ENCODE measurements around the gene HYCC2.

DNA sequence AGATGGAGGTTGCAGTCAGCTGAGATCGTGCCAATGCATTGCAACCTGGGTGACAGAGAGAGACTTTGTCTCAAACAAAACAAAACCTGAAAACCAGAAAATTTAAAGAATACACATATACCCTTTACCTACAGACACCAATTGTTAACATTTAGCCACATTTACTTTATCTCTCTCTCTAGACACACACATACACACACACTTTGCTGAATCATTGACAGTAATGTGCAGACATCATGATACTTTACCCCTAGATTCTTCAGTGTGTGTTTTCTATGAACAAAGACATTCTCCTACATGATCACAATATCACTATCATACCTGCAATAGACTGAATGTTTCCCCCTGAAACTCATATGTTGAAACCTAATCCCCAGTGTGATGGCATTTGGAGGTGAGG is 34.3 kb upstream of the HYCC2 start:
- no peak for TF ChIP-seq ZFP3 (CRISPR knock-in tag; IDR thresholded peaks at IDR 0.05)
- TF ChIP-seq GLIS3 (CRISPR knock-in tag; IDR thresholded peaks at IDR 0.05) = no peak
- TF ChIP-seq, protein P1, sequence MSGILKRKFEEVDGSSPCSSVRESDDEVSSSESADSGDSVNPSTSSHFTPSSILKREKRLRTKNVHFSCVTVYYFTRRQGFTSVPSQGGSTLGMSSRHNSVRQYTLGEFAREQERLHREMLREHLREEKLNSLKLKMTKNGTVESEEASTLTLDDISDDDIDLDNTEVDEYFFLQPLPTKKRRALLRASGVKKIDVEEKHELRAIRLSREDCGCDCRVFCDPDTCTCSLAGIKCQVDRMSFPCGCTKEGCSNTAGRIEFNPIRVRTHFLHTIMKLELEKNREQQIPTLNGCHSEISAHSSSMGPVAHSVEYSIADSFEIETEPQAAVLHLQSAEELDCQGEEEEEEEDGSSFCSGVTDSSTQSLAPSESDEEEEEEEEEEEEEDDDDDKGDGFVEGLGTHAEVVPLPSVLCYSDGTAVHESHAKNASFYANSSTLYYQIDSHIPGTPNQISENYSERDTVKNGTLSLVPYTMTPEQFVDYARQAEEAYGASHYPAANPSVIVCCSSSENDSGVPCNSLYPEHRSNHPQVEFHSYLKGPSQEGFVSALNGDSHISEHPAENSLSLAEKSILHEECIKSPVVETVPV (CRISPR knock-in tag; IDR thresholded peaks at IDR 0.05) = no peak
- TF ChIP-seq OSR1 (CRISPR knock-in tag; IDR thresholded peaks at IDR 0.05) = no peak
- TF ChIP-seq ARNTL (CRISPR knock-in tag; IDR thresholded peaks at IDR 0.05; ENCODE audit: borderline replicate concordance, low read depth) = no peak
- no peak for TF ChIP-seq TOX (CRISPR knock-in tag; IDR thresholded peaks at IDR 0.05; ENCODE audit: borderline replicate concordance)
- TF ChIP-seq ZFP30 (CRISPR knock-in tag; IDR thresholded peaks at IDR 0.05) = no peak
- TF ChIP-seq ZNF565 (CRISPR knock-in tag; conservative IDR thresholded peaks at IDR 0.05; ENCODE audit: low read depth) = no peak
- TF ChIP-seq, protein P2, sequence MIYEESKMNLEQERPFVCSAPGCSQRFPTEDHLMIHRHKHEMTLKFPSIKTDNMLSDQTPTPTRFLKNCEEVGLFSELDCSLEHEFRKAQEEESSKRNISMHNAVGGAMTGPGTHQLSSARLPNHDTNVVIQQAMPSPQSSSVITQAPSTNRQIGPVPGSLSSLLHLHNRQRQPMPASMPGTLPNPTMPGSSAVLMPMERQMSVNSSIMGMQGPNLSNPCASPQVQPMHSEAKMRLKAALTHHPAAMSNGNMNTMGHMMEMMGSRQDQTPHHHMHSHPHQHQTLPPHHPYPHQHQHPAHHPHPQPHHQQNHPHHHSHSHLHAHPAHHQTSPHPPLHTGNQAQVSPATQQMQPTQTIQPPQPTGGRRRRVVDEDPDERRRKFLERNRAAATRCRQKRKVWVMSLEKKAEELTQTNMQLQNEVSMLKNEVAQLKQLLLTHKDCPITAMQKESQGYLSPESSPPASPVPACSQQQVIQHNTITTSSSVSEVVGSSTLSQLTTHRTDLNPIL (CRISPR knock-in tag; IDR thresholded peaks at IDR 0.05; ENCODE audit: low read depth) = no peak
- TF ChIP-seq, protein P3, sequence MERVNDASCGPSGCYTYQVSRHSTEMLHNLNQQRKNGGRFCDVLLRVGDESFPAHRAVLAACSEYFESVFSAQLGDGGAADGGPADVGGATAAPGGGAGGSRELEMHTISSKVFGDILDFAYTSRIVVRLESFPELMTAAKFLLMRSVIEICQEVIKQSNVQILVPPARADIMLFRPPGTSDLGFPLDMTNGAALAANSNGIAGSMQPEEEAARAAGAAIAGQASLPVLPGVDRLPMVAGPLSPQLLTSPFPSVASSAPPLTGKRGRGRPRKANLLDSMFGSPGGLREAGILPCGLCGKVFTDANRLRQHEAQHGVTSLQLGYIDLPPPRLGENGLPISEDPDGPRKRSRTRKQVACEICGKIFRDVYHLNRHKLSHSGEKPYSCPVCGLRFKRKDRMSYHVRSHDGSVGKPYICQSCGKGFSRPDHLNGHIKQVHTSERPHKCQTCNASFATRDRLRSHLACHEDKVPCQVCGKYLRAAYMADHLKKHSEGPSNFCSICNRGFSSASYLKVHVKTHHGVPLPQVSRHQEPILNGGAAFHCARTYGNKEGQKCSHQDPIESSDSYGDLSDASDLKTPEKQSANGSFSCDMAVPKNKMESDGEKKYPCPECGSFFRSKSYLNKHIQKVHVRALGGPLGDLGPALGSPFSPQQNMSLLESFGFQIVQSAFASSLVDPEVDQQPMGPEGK (CRISPR knock-in tag; IDR thresholded peaks at IDR 0.05; ENCODE audit: borderline replicate concordance) = no peak
- no peak for TF ChIP-seq CSDC2 (CRISPR knock-in tag; IDR thresholded peaks at IDR 0.05)
- TF ChIP-seq, protein P4, sequence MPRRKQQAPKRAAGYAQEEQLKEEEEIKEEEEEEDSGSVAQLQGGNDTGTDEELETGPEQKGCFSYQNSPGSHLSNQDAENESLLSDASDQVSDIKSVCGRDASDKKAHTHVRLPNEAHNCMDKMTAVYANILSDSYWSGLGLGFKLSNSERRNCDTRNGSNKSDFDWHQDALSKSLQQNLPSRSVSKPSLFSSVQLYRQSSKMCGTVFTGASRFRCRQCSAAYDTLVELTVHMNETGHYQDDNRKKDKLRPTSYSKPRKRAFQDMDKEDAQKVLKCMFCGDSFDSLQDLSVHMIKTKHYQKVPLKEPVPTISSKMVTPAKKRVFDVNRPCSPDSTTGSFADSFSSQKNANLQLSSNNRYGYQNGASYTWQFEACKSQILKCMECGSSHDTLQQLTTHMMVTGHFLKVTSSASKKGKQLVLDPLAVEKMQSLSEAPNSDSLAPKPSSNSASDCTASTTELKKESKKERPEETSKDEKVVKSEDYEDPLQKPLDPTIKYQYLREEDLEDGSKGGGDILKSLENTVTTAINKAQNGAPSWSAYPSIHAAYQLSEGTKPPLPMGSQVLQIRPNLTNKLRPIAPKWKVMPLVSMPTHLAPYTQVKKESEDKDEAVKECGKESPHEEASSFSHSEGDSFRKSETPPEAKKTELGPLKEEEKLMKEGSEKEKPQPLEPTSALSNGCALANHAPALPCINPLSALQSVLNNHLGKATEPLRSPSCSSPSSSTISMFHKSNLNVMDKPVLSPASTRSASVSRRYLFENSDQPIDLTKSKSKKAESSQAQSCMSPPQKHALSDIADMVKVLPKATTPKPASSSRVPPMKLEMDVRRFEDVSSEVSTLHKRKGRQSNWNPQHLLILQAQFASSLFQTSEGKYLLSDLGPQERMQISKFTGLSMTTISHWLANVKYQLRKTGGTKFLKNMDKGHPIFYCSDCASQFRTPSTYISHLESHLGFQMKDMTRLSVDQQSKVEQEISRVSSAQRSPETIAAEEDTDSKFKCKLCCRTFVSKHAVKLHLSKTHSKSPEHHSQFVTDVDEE (CRISPR knock-in tag; IDR thresholded peaks at IDR 0.05) = no peak
